Lower leg skin (tissue), 4 donors: ENCODE results near the gene NOX3. TPM values are rescaled to one million over a fixed set of nuclear protein-coding genes. Genes with fewer than 3 reads are reported as not detected.

Source experiments
- DNase-seq, 2 donors: peaks; one replicate each; pipeline ENCODE4 v3.0.0-alpha.2; 2019; ENCODE audit warnings: low spot score in 2 of 2
- H3K4me3 ChIP-seq: fragments of 200-600 bp; sonication (generic); 2 replicates; pipeline ENCODE4 v1.5.1; 2017; ENCODE audit warnings: mild to moderate bottlenecking, low read depth; ENCODE audit not compliant: poor library complexity, severe bottlenecking
- CTCF ChIP-seq, 3 donors: fragments of 450-650 bp; IDR thresholded peaks; one replicate each; pipeline ENCODE4 v1.5.1; 2016; ENCODE audit warnings: antibody characterized with exemption in 3 of 3, mild to moderate bottlenecking in 3 of 3, moderate library complexity in 2 of 3
- POLR2A ChIP-seq, 2 donors: fragments of 450-650 bp; IDR thresholded peaks; one replicate each; pipeline ENCODE4 v1.6.1; 2016 to 2017; ENCODE audit warnings: antibody characterized with exemption in 2 of 2, mild to moderate bottlenecking in 1 of 2, moderate library complexity in 1 of 2
- WGBS, 2 donors: methylation state at CpG; one replicate each; pipeline ENCODE4 v1.1.5; 2018; 5-methylcytosine and 5-hydroxymethylcytosine counted together
- intact Hi-C: fragments of 100-400 bp; cut with DNase I; formaldehyde crosslinking; loops from one replicate; pipeline ENCODE4 v1.15.0; 2023; ENCODE audit warnings: low total_unique reads
- total RNA-seq, 4 donors: library from RNA; depleted of rRNA; stranded (reverse); fragments of >200 nt; gene quantifications; one replicate each; pipeline ENCODE4 v1.1.0, GENCODE V29; 2016

NOX3 gene
- total RNA-seq, 4 donors from 2014 or later: not detected

GRCh38 chr6:155381673-155382337 is 73.8 kb downstream of the NOX3 start:
- 66% methylated on average over 5 of the region's 5 CpGs for WGBS, 2 donors
- TF ChIP-seq CTCF (IDR thresholded peaks at IDR 0.05) (no peak), POLR2A (IDR thresholded peaks at IDR 0.05) (no peak)
- no peak overlapping the region for H3K4me3 ChIP-seq
- intact Hi-C loops: no loop called here
- DNase-seq: no peak

GRCh38 chr6:155380666-155381332 is 74.8 kb downstream of the NOX3 start:
- TF ChIP-seq POLR2A (IDR thresholded peaks at IDR 0.05): no peak
- no peak for TF ChIP-seq CTCF (IDR thresholded peaks at IDR 0.05)
- no peak for DNase-seq
- intact Hi-C loops: no loop called here
- no peak overlapping the region for H3K4me3 ChIP-seq
- 87 to 91% methylated on average over 8 of the region's 8 CpGs for WGBS, 2 donors

- no peak for DNase-seq
- WGBS, 2 donors: 89 to 90% methylated on average over 3 of the region's 3 CpGs
- TF ChIP-seq POLR2A (IDR thresholded peaks at IDR 0.05) (no peak), CTCF (IDR thresholded peaks at IDR 0.05) (no peak)
- H3K4me3 ChIP-seq: no peak overlapping the region
- intact Hi-C loops: no loop called here
Observed at GRCh38 chr6:155378724-155379123, 76.9 kb downstream of the NOX3 start.

- TF ChIP-seq CTCF (IDR thresholded peaks at IDR 0.05) (no peak), POLR2A (IDR thresholded peaks at IDR 0.05) (no peak)
- H3K4me3 ChIP-seq: no peak overlapping the region
- intact Hi-C loops: no loop called here
- no peak for DNase-seq
Observed at GRCh38 chr6:155378276-155378675, 77.4 kb downstream of the NOX3 start.

GRCh38 chr6:155377061-155377460 is 78.6 kb downstream of the NOX3 start:
- no peak for TF ChIP-seq POLR2A (IDR thresholded peaks at IDR 0.05)
- TF ChIP-seq CTCF (IDR thresholded peaks at IDR 0.05): no peak
- intact Hi-C loops: no loop called here
- WGBS, 2 donors: 93 to 98% methylated on average over 1 of the region's 1 CpG
- H3K4me3 ChIP-seq: no peak overlapping the region
- no peak for DNase-seq
